HepG2 (cell line): ENCODE data around the gene COBL. TPM values are rescaled to one million over a fixed set of nuclear protein-coding genes. Genes with fewer than 3 reads are reported as not detected.
A peak's percentile ranks its signal among the peaks of the same experiment; 100 is the strongest.

Source experiments
- ARNT ChIP-seq: fragments of 450-650 bp; IDR thresholded peaks from 2 replicates; pipeline ENCODE4 v1.6.1; 2017
- ASH2L ChIP-seq: fragments of 300-600, 200-600 bp; sonication (generic); IDR thresholded peaks from 2 replicates; pipeline ENCODE4 v1.7.0; 2017; ENCODE audit warnings: low read depth, mild to moderate bottlenecking, moderate library complexity, mixed read lengths, low read length; ENCODE audit not compliant: insufficient read length
- EEA1 ChIP-seq: sonication (generic); formaldehyde crosslinking; IDR thresholded peaks from 2 replicates; pipeline ENCODE4 v1.5.1; 2020; ENCODE audit warnings: mild to moderate bottlenecking, missing genetic modification reagents, borderline replicate concordance
- ELF4 ChIP-seq: sonication (generic); formaldehyde crosslinking; IDR thresholded peaks from 2 replicates; pipeline ENCODE4 v1.5.0; 2020; ENCODE audit warnings: missing genetic modification reagents, mild to moderate bottlenecking, moderate library complexity, borderline replicate concordance
- GTF3A ChIP-seq: sonication (generic); formaldehyde crosslinking; conservative IDR thresholded peaks from 2 replicates; pipeline ENCODE4 v1.4.0; 2020; ENCODE audit warnings: mild to moderate bottlenecking, missing genetic modification reagents
- HDAC6 ChIP-seq: fragments of 200-600 bp; sonication (generic); IDR thresholded peaks from 2 replicates; pipeline ENCODE4 v1.7.0; 2017; ENCODE audit warnings: mild to moderate bottlenecking, antibody characterized with exemption, low read length, low read depth
- HNF4G ChIP-seq, 2 experiments: sonication (generic) in 1 of 2; formaldehyde crosslinking in 1 of 2; IDR thresholded peaks; 2 replicates each; pipeline versions ENCODE4 v1.4.0 to v1.6.1; 2011 to 2020; ENCODE audit warnings: borderline replicate concordance in 2 of 2, low read depth in 2 of 2, mild to moderate bottlenecking in 2 of 2, low read length in 1 of 2, missing genetic modification reagents in 1 of 2, moderate library complexity in 1 of 2
- KDM6A ChIP-seq: IDR thresholded peaks from 2 replicates; pipeline ENCODE4 v1.6.1; 2016; ENCODE audit warnings: low read depth
- MEIS2 ChIP-seq: sonication (generic); formaldehyde crosslinking; IDR thresholded peaks from 2 replicates; pipeline ENCODE4 v1.9.0; 2021; ENCODE audit warnings: mild to moderate bottlenecking, missing genetic modification reagents
- POLR2A ChIP-seq, 2 experiments: IDR thresholded peaks; 2 replicates each; pipeline ENCODE4 v1.6.1; 2011; ENCODE audit warnings: low read depth in 2 of 2, low read length in 2 of 2, mild to moderate bottlenecking in 1 of 2, moderate library complexity in 1 of 2; ENCODE audit not compliant: insufficient read depth in 1 of 2
- SIX4 ChIP-seq: sonication (generic); formaldehyde crosslinking; IDR thresholded peaks from 2 replicates; pipeline ENCODE4 v1.4.0; 2020; ENCODE audit warnings: missing genetic modification reagents
- ZMAT3 ChIP-seq: sonication (generic); formaldehyde crosslinking; conservative IDR thresholded peaks from 2 replicates; pipeline ENCODE4 v1.7.0; 2021; ENCODE audit warnings: missing genetic modification reagents
- ZNF510 ChIP-seq: sonication (generic); formaldehyde crosslinking; IDR thresholded peaks from 2 replicates; pipeline ENCODE4 v1.4.0; 2020; ENCODE audit warnings: low read depth, mild to moderate bottlenecking, missing genetic modification reagents
- ZNF761 ChIP-seq: sonication (generic); formaldehyde crosslinking; conservative IDR thresholded peaks from 2 replicates; pipeline ENCODE4 v1.4.0; 2020; ENCODE audit warnings: mild to moderate bottlenecking, missing genetic modification reagents
- ZSCAN29 ChIP-seq: sonication (generic); formaldehyde crosslinking; conservative IDR thresholded peaks from 2 replicates; pipeline ENCODE4 v1.4.0; 2020; ENCODE audit warnings: mild to moderate bottlenecking, missing genetic modification reagents
- polyA plus RNA-seq, 8 experiments: library from polyadenylated mRNA; depleted of rRNA in 3 of 8; stranded (reverse) in 7 of 8; unstranded in 1 of 8; fragments of >200 nt; fragmentation: Illumina TruSeq in 4 of 8; extraction: Trizol in 4 of 8; gene quantifications; 2 replicates each; pipeline versions ENCODE4 v1.2.1 to v1.2.3, GENCODE V29; 2011 to 2016; ENCODE audit warnings: low read depth in 4 of 8, missing spikeins in 1 of 8, mixed read lengths in 1 of 8; ENCODE audit not compliant: insufficient read depth in 1 of 8
- total RNA-seq, 5 experiments: library from RNA; depleted of rRNA; stranded (reverse); fragments of >200 nt; fragmentation: Illumina TruSeq; extraction: Trizol; gene quantifications; 2 replicates each; pipeline ENCODE4 v1.2.3, GENCODE V29; 2016; ENCODE audit warnings: low read depth in 1 of 5
- TF ChIP-seq, protein P1 (sequence below): sonication (generic); formaldehyde crosslinking; IDR thresholded peaks from 2 replicates; pipeline ENCODE4 v1.4.0; 2020; ENCODE audit warnings: missing genetic modification reagents
- TF ChIP-seq, protein P2 (sequence below): sonication (generic); formaldehyde crosslinking; IDR thresholded peaks from 2 replicates; pipeline ENCODE4 v1.5.0; 2020; ENCODE audit warnings: mild to moderate bottlenecking, missing genetic modification reagents
- TF ChIP-seq, protein P3 (sequence below): IDR thresholded peaks from 2 replicates; pipeline ENCODE4 v1.6.1; 2018; ENCODE audit warnings: missing genetic modification reagents, mild to moderate bottlenecking, missing compliant biosample characterization
- TF ChIP-seq, protein P4 (sequence below): sonication (generic); formaldehyde crosslinking; IDR thresholded peaks from 2 replicates; pipeline ENCODE4 v1.9.0; 2021; ENCODE audit warnings: missing genetic modification reagents, borderline replicate concordance
- TF ChIP-seq, protein P5 (sequence below): IDR thresholded peaks from 2 replicates; pipeline ENCODE4 v1.6.1; 2012; ENCODE audit warnings: inconsistent platforms

Gene COBL
- total and polyA plus RNA-seq, 2 of the 13 experiments (the other 11 are each of a cell fraction or from before 2014, with no cell fraction given): 3.8 to 4.9 TPM

DNA sequence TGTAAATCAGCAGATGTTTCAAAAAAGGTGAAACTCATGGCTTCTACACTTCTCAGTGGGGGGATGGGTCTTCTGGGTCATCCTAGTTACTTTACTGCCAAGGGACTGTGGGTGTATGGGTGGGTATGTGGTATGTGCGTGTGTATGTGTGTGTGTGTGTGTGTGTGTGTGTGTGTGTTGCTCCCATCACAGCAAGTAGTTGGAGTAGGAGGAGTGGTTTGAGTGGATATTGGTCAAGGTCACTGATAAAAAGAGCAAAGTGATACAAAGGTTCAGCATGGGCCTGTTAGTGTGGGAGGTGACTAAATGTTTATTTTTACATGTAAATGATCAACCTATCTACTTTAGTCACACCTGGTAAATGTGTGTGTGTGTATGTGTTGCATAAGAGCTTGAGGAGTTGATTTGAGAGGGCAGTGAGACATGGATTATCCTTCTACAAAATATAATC is 11.8 kb upstream of the COBL start (continued):
- TF ChIP-seq, protein P1, sequence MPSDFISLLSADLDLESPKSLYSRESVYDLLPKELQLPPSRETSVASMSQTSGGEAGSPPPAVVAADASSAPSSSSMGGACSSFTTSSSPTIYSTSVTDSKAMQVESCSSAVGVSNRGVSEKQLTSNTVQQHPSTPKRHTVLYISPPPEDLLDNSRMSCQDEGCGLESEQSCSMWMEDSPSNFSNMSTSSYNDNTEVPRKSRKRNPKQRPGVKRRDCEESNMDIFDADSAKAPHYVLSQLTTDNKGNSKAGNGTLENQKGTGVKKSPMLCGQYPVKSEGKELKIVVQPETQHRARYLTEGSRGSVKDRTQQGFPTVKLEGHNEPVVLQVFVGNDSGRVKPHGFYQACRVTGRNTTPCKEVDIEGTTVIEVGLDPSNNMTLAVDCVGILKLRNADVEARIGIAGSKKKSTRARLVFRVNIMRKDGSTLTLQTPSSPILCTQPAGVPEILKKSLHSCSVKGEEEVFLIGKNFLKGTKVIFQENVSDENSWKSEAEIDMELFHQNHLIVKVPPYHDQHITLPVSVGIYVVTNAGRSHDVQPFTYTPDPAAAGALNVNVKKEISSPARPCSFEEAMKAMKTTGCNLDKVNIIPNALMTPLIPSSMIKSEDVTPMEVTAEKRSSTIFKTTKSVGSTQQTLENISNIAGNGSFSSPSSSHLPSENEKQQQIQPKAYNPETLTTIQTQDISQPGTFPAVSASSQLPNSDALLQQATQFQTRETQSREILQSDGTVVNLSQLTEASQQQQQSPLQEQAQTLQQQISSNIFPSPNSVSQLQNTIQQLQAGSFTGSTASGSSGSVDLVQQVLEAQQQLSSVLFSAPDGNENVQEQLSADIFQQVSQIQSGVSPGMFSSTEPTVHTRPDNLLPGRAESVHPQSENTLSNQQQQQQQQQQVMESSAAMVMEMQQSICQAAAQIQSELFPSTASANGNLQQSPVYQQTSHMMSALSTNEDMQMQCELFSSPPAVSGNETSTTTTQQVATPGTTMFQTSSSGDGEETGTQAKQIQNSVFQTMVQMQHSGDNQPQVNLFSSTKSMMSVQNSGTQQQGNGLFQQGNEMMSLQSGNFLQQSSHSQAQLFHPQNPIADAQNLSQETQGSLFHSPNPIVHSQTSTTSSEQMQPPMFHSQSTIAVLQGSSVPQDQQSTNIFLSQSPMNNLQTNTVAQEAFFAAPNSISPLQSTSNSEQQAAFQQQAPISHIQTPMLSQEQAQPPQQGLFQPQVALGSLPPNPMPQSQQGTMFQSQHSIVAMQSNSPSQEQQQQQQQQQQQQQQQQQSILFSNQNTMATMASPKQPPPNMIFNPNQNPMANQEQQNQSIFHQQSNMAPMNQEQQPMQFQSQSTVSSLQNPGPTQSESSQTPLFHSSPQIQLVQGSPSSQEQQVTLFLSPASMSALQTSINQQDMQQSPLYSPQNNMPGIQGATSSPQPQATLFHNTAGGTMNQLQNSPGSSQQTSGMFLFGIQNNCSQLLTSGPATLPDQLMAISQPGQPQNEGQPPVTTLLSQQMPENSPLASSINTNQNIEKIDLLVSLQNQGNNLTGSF (CRISPR knock-in tag): no peak
- TF ChIP-seq, protein P2, sequence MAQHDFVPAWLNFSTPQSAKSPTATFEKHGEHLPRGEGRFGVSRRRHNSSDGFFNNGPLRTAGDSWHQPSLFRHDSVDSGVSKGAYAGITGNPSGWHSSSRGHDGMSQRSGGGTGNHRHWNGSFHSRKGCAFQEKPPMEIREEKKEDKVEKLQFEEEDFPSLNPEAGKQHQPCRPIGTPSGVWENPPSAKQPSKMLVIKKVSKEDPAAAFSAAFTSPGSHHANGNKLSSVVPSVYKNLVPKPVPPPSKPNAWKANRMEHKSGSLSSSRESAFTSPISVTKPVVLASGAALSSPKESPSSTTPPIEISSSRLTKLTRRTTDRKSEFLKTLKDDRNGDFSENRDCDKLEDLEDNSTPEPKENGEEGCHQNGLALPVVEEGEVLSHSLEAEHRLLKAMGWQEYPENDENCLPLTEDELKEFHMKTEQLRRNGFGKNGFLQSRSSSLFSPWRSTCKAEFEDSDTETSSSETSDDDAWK (CRISPR knock-in tag): no peak
- TF ChIP-seq GTF3A (CRISPR knock-in tag): no peak
- TF ChIP-seq SIX4 (CRISPR knock-in tag): no peak
- TF ChIP-seq KDM6A: no peak
- no peak for TF ChIP-seq ZMAT3
- peak; percentile 51; the same call in 1 of the 2 replicates for TF ChIP-seq HNF4G (IDR thresholded peaks at IDR 0.05; ENCODE audit: borderline replicate concordance, low read depth, low read length)
- no peak for TF ChIP-seq HNF4G (CRISPR knock-in tag; IDR thresholded peaks at IDR 0.05; ENCODE audit: borderline replicate concordance, low read depth)
- TF ChIP-seq HDAC6: no peak
- no peak for TF ChIP-seq ZNF510 (CRISPR knock-in tag)
- TF ChIP-seq EEA1 (CRISPR knock-in tag): no peak
- TF ChIP-seq, protein P3, sequence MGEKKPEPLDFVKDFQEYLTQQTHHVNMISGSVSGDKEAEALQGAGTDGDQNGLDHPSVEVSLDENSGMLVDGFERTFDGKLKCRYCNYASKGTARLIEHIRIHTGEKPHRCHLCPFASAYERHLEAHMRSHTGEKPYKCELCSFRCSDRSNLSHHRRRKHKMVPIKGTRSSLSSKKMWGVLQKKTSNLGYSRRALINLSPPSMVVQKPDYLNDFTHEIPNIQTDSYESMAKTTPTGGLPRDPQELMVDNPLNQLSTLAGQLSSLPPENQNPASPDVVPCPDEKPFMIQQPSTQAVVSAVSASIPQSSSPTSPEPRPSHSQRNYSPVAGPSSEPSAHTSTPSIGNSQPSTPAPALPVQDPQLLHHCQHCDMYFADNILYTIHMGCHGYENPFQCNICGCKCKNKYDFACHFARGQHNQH (CRISPR knock-in tag): no peak
- no peak for TF ChIP-seq POLR2A (IDR thresholded peaks at IDR 0.05; ENCODE audit: insufficient read depth in 1 of 2, low read depth in 2 of 2, low read length in 2 of 2)
- no peak for TF ChIP-seq ZSCAN29 (CRISPR knock-in tag)
- peak; percentile 54 for TF ChIP-seq ASH2L
- TF ChIP-seq MEIS2 (CRISPR knock-in tag): no peak
- TF ChIP-seq, protein P4, sequence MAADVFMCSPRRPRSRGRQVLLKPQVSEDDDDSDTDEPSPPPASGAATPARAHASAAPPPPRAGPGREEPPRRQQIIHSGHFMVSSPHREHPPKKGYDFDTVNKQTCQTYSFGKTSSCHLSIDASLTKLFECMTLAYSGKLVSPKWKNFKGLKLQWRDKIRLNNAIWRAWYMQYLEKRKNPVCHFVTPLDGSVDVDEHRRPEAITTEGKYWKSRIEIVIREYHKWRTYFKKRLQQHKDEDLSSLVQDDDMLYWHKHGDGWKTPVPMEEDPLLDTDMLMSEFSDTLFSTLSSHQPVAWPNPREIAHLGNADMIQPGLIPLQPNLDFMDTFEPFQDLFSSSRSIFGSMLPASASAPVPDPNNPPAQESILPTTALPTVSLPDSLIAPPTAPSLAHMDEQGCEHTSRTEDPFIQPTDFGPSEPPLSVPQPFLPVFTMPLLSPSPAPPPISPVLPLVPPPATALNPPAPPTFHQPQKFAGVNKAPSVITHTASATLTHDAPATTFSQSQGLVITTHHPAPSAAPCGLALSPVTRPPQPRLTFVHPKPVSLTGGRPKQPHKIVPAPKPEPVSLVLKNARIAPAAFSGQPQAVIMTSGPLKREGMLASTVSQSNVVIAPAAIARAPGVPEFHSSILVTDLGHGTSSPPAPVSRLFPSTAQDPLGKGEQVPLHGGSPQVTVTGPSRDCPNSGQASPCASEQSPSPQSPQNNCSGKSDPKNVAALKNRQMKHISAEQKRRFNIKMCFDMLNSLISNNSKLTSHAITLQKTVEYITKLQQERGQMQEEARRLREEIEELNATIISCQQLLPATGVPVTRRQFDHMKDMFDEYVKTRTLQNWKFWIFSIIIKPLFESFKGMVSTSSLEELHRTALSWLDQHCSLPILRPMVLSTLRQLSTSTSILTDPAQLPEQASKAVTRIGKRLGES (CRISPR knock-in tag): no peak
- TF ChIP-seq, protein P5, sequence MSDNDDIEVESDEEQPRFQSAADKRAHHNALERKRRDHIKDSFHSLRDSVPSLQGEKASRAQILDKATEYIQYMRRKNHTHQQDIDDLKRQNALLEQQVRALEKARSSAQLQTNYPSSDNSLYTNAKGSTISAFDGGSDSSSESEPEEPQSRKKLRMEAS: peak; percentile 11; the same call in 1 of the 2 replicates
- no peak for TF ChIP-seq ELF4 (CRISPR knock-in tag)
- TF ChIP-seq ZNF761: no peak
- no peak for TF ChIP-seq ARNT
